OCI-LY3 (cell line): ENCODE measurements around the gene ADCY5.

ENCODE experiments used
- CTCF ChIP-seq: fragments of 200-600, 300-600 bp; sonication (generic); IDR thresholded peaks from 2 replicates; pipeline ENCODE4 v1.5.1; 2014; ENCODE audit warnings: antibody characterized with exemption, low read length, low read depth
- EZH2phosphoT487 ChIP-seq: fragments of 200-600 bp; shearing (Covaris generic); IDR thresholded peaks from 2 replicates; pipeline ENCODE4 v1.6.1; 2018; ENCODE audit warnings: antibody characterized with exemption, mixed run types, low read depth

GRCh38 chr3:123372686-123373473 is 76.0 kb downstream of the ADCY5 start:
- TF ChIP-seq CTCF (no peak), EZH2phosphoT487 (no peak)
